Body of pancreas (tissue), 4 donors: ENCODE data around the gene RPE65.

Source experiments
- POLR2A ChIP-seq, 3 donors: fragments of 450-650 bp; IDR thresholded peaks; one replicate each; pipeline ENCODE4 v1.6.1; 2016; ENCODE audit warnings: antibody characterized with exemption in 3 of 3, mild to moderate bottlenecking in 2 of 3
- TF ChIP-seq, protein P1 (sequence below), 7 experiments: fragments of 450-650 bp in 4 of 7; fragments of 200-600 bp in 3 of 7; sonication (generic) in 3 of 7; IDR thresholded peaks; one replicate each; pipeline ENCODE4 v1.5.1; 2016 to 2019; ENCODE audit warnings: antibody characterized with exemption in 7 of 7

DNA sequence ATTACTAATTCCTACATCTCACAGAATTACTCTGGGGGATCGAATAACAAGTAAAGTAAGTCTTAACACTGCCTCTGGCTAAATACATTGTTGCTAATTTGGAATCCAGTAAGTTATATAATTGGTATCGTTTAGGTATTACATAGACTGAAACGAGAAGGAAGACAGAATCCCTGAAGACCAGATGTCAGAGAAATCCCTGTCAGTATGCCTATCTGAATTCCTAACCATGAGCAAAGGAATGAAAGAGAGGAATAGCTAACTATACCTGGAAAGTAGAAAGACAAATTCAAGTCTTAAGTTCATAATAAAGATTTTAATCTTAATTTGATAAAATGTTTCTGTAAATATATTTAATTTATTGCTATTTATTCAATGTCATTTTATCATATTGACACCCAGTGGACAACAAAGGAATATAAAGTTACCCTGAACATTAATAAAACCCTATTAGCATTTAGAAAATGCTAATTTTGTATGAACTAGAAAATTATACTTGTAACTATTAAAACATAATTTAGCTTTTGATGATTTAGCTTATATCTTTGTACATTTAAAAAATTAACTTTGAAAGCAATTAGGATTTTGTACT is 35.8 kb upstream of the RPE65 start:
- no peak for TF ChIP-seq POLR2A (IDR thresholded peaks at IDR 0.05)
- TF ChIP-seq, protein P1, sequence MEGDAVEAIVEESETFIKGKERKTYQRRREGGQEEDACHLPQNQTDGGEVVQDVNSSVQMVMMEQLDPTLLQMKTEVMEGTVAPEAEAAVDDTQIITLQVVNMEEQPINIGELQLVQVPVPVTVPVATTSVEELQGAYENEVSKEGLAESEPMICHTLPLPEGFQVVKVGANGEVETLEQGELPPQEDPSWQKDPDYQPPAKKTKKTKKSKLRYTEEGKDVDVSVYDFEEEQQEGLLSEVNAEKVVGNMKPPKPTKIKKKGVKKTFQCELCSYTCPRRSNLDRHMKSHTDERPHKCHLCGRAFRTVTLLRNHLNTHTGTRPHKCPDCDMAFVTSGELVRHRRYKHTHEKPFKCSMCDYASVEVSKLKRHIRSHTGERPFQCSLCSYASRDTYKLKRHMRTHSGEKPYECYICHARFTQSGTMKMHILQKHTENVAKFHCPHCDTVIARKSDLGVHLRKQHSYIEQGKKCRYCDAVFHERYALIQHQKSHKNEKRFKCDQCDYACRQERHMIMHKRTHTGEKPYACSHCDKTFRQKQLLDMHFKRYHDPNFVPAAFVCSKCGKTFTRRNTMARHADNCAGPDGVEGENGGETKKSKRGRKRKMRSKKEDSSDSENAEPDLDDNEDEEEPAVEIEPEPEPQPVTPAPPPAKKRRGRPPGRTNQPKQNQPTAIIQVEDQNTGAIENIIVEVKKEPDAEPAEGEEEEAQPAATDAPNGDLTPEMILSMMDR (IDR thresholded peaks at IDR 0.05), result no peak
